ENCODE data around the gene SAYSD1.
A peak's percentile ranks its signal among the peaks of the same experiment; 100 is the strongest.

The SAYSD1 gene

DNA sequence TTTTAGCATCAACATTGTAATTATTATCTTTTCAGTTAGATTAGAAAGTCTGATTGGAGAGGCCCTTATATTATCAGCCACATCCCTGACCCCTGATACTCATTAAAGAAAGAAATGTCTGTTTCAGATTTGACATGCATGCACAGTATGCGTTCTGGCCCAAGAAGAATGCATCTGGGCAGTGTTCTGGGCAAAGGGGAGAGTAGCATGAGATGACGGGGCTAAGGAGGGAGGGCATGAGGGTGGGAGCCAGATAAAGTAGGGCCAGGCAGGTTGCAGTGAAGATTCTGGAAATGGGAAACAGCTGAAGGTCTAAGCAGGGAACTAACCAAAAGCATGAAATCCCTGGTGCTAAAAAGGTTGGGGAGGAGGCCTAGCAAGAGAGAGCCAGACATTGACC, 7.3 kb downstream of the SAYSD1 start:
- DNase-seq = no peak

DNA sequence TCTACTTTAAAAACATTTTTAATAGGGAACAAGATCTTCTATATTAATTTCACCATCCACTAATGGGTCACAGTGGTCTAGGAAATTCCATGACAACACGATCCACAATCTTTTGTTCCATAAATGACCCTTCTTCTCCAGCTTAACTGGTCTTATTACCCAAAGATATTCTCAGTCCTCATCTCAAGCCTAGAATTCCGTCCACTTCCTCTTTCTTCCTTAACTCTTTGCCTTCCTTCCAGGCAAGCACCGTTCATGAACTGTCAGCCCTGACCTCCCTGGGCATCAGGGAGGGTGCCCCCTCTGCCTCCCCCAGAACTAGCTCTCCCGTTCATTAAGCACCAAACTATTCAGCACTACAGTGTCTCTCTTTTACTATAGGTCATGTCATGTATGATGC, 8.0 kb downstream of the SAYSD1 start:
- DNase-seq = no peak

DNA sequence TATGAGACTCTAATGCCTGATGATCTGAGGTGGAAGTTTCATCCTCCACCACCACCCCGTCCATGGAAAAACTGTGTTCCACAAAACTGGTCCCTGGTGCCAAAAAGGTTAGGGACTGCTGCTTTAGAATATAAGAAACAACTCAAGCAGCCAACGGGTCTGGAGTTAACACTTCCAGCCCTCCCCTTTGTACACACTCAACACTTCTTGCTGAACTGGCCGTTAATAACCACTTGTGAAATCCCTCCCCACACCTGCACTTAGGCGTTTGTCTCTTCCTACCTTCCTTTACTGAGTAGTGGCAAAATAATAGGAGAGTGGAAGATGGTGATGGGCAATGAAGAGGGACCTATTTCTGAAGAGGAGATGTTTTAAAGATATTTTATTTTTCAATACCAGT, 10.5 kb downstream of the SAYSD1 start:
- DNase-seq = no peak

DNA sequence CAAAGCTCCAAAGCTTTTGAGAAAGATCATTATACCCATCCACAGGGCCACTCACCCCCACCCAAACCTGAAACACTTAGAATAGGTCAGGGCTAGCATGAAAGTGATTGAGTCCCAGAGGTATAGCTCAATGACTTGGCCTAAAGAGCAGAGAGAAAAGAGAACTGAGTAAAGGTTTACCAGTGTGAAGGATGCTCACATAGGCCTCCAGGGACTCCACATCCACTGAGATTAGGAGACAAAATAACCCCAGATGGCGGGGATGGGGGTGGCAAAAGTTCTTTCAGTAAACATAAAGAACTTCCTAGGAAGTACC, 12.2 kb downstream of the SAYSD1 start:
- DNase-seq = no peak

DNA sequence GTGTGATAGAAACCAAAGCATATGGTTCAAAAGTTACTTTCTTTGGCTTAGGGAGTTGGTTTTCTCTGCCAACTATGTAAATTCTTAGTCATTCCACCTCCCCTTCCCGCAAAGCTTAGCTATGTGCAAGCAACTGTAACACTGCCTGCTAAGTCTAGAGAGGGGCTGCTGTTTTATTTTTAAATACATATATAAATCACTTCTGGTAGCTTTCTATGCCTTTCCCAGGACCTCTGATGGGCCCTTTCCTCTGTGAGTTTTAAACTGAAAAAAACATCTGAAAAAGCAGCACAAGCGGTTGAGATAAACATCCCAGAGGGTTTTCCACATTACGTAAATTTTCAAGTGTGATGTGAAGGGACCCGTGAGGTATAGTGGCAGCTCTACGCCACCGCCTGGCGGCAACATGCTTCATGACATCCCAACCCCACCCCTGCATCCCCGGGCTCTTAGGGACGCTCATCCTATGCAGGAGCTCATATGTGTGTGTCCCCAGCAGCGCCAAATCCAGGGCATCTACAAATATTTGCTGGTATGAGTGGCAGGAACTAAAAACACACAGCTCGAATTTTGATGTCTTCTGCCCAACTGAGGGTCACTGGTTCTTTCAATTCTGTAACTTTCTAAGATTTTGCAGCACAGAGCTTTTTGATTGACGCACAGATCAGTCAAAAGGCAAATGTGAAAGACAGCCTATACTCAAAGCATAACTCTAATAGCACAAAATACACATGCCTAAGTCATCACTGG, 12.7 kb downstream of the SAYSD1 start:
- no peak for DNase-seq

DNA sequence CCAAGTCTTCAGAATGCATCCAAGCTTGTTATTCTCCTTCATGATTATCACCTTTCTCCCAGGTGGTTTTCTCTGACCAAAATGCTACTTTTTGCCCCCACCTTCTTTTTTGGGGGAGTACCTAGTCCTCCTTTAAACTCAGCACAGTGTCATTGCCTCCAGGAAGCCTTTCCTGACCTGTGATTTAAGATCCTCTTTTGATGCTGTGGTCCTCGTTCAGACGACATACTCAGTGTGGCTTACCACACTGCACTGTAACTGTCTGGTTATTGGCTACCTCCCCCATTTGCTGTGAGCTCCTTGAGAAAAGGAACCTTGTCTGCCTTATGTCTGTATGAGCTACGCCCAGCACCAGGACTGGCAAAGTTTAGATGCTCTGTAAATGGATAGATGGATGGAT, 14.6 kb downstream of the SAYSD1 start:
- no peak for DNase-seq

DNA sequence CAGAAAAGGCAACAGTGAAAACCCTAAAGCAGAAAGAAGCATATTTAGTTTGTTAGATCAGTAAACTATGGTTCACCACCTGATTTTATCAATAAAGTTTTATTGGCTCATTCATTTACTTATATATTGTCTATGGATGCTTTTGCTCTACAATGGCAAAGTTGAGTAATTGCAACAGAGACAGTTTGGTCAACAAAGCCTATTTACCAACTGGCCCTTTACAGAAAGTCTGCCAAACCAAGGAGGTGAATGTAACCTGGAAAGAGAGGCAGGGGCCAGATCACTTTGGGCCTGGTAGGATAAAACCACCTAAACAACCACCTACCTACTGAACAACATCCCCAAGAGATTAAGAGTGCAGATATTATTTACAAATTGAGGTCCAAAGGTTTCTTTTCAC, 19.4 kb downstream of the SAYSD1 start:
- no peak for DNase-seq

DNA sequence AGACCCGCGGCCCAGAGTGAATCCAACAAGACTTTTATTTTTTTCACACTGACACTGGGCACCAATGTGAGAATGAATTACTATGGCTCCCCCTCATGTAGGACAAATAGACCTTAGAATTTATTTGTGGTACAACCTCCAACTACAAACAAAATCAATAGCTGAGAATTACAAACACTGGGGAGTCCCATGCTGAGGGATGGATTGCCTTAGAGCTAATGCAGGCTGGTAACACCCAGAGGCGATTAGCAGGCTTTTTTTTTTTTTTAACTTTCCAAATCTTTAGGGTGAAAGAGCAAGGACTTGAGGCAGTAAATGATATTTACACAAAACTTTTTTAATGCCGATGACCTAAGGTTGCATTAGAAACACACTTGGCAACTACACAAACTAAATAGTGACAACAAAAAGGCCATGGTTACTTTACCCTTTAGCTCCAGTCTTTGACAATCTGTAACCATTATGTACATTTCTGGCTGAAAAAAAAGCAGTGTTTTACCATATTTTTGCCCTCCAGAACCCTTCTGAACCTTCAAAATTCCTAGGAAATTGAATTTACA, 21.8 kb downstream of the SAYSD1 start:
- DNase-seq = no peak

DNA sequence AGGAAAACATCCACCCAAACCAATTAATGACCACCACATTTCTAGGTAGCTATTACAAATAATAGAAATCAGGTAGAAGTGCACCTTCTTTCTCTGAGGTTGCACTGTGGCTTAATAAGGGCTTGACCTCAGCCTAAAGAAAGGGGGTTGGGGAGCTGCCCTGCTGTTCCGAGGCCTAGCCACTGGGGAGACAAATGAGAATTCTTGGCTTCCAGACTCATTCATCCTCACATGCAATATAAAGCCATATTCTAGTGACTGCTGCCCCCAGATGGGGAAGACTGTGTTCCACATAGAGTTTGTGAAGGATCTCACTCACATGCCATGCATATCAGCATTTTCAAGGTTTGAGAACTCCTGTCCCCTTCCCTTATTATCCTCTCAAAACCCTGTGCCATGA, 22.9 kb downstream of the SAYSD1 start:
- peak; percentile 39 to 52 for DNase-seq

DNA sequence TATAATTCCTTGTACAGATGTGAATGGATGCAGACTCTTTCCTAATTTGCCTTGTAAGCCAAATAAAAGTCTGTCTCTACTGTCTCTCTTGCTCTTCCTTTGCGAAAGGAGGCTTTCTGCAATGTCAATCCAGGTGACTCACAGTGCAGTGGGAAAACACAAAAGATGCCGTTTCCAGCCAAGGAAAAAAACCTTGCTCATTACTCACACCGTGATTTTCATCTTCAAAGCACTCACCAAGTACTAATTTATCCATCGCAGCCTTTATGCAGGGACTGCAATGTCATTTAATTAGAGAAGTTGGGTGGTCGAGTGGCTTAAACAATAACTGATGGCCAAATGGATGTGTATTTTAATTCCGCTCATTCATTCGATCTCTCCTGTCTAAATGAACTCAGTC, 23.8 kb downstream of the SAYSD1 start:
- DNase-seq = no peak

DNA sequence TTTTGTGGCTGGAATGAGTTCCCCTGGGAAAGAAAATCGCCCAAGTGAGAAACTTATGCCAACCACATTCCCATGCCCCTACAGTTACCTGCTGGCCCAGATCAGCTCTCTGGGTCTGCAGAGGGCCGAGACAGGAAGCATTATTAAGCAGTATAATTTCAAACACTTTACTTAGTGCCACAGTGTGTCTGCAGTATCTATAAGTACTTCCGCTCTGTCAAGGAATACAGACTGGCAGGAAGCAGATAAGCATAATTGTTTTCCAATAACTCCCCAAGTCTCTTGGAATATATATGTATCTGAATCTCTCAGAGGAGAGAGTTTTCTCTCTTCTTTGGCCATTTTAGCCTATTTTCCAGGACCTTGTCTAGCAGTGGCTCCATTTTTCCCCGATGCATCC, 24.9 kb downstream of the SAYSD1 start:
- DNase-seq = no peak

DNA sequence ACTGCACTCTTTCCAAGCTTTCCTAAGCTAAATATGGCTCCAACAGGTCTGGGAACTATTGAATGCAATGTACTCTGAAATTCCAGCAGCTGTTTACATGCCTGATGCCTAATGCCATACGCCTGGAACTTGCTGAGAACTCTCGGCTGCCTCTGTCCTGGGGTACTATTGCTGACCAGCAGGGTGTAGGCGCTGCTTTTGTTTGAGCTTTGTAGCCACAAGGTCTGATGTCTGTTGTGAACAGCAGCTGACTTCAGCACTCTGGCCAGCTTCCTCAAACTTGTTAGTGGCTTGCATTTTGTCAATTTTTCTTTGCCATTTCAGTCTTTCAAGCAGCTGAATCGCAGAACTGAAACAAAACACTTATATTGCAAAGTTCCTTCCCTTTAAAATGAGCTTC, 26.7 kb downstream of the SAYSD1 start:
- DNase-seq = no peak

DNA sequence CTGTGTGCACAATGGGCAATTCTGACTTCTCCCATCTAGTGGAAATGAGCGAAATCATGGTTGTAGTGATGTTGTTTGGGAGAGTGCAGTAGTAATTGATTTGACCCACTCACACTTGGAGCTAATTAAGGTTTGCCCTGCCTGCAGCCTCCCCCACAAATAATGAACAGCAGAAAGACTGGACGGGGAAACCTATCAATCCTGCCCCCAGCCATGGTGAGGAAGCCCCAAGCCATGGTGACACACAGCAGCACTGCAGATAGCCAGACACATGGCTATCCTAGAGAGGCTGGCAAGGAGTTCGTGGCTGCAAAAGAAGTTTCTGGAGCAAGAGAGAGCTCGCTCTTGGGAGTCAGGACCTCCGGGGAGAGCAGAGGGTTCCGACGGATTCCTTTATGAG, 27.8 kb downstream of the SAYSD1 start:
- DNase-seq = no peak

DNA sequence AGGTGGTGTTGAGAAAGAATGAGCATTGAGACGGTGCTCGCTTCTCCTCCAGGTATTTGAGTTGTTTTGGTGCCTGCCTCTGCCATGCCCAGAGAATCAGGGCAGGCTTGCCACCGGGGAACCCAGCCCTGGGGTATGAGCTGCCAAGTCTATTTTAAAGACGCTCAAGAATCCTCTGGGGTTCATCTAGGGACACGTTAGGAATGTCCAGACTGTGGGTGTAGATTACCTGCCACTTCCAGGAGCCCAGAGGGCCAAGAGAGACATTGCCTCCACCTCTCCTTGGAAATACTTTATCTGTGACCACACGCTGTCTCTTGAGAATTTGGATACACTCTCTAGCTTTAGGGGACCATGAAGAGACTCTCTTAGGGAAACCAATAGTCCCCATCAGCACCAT, 28.3 kb downstream of the SAYSD1 start:
- no peak for DNase-seq

DNA sequence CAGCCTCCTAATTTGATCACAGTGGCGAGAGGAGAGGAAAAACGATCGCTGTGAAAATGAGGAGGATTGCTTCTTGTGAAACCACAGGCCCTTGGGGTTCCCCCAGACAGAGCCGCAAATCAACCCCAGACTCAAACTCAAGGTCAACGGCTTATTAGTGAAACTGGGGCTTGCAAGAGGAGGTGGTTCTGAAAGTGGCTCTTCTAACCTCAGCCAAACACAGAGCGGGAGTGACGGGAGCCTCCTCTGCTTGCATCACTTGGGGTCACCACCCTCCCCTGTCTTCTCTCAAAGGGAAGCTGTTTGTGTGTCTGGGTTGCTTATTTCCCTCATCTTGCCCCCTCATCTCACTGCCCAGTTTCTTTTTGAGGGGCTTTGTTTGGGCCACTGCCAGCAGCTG, 28.7 kb downstream of the SAYSD1 start:
- no peak for DNase-seq

DNA sequence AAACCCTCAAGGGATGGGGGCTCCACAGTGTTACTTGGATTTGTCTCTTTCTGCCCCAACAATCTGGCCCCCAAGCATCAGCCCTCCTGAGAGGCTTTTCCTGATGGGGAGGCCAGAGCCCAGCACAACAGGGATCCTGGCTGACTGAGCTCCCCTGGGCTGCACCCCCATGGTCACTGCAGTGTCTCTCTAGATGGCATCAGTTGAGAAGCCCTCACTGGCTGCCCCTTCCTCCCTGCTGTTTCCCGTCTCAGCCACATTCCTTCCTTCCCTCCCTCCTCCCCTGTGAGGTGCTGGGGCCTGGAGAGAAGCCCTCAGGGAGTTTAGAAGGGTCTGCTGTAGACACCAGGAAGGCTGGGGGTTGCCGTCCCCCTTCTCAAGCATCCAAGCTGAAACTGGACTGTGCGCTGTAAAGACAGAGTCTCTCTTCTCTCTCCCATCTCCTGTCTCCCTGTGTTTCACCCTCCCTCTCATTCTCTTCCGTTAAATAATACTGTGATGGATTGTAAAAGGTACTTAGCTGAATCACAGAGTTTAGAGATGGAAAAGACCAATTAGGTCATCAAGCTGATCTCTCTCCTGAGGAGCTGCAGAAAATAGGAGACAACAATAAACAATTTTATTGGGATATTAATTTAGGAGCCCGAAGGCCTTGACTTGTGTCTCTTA, 29.7 kb downstream of the SAYSD1 start:
- no peak for DNase-seq

DNA sequence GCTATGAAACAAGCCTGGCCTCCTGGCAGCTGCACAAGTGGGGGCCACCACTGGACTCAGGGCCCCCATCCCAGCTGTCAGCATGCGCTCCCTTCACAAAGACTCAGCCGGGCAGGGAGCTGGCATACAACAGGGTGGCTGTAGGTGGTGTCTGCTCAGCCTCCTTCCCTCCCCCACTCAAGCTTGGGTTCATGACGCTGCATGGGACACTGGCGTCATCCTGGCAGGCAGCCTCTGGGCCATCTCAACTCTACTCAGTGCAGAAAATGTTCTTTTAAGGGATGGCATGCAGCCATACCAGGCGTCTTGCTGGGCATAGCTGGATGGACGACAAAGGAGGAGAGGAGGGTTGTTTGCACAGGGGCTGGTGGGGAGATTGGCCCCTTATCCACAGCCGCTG, 30.5 kb downstream of the SAYSD1 start:
- DNase-seq = no peak

DNA sequence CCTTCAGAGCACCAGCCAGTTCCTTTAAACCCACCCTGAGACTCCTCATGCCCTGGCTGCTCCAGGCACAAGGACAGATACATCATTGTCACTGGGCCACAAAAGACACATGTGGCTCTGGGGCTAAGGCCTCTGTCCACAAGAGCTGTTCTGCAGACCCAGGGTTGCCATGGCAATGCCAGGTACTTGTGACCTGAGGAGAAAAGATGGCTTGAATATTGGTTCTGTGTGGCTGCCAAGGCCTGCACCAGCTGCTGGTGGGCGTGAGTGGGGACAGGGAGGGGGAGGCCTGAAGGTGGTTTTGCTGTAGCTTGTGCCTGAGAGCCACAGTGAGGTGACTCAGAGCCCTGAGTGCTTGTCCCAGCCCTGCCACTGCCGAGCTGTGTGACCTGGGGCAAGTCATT, 31.8 kb downstream of the SAYSD1 start:
- no peak for DNase-seq

DNA sequence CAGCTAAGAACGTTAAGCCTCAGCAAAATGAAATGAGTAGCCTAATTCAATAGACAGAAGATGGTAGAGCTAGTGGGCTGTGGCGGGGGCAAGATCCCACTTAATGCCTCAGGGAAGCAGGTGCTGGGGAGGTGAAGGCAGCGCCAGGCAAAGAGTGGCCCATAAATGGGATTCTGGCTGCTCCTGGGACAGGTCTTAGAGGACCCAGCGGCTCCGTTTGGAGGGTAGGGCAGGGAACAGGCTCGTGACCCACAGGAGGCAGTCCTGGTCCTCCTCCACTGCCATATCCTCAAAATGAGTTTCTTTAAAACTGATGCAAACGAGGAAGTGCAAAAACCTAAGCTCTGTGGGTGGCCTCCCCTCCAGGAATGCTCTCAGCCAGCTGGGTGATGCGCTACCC, 32.7 kb downstream of the SAYSD1 start:
- DNase-seq = no peak

DNA sequence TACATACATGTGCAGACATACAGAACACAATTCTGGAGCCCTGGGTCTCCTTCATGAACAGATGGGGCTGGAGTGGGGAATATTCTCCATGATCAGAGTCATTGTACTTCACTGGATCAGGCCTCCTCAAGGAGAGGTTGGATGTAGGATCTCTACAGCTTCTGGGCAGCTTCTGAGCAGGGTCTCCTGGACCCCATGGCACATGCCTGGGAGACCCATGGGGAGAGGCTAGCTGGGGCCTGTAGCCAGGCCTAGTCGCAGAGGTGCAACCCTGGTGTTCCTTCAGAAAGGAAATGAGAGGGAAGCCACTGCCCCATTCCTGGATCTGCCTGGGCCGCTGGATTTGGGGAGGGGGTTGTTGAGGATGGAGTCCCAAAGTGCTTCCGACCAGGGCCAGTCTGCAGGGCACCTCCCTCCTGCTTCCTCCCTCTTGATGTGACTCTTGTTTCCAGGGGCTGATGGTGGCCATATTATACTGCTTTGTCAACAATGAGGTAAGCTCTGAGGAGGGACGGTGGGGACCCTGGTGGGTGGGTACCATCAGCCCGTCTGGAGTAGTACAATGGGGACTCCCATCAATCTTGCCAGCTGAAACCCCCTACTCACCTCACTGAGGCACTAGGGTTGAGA, 34.6 kb downstream of the SAYSD1 start:
- DNase-seq = no peak

DNA sequence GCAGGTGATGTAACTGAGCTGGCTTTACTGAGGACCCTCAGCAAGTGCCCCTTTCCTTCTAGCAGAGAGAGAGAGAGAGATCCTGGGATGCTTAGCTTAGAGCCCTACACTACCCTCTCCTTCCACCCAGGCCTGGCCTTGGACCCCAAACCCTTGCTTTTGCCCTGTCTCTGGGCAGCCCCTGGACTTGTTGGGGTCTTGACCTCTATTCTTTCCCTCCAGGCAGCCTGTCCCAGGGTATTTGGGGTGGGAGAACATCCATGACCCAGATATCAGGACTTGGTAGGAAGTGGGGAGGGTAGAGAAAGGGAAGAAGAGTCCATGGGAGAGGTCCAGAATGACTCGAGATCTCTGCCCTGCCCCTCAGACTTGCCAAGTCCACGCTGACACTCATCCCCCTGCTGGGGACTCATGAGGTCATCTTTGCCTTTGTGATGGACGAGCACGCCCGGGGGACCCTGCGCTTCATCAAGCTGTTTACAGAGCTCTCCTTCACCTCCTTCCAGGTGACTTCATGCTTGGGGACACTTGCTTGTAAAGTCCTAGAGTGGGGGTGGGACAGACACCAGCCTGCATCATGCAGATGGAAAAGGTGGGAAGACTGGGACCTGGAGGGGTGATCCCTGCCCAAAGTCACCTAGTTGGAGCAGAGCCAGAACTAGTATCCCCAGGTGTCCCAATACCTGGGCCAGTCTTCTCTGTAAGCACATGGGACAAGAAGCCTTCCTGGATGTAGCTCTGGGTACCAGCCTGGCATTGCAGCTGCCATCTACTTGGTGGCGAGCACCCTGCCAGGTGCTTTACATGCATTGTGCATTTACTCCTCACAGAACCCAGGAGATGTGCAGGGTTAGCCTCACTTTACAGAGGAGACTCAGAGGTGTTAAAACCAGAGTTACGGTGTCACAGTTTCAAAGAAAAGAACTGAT, 35.5 kb downstream of the SAYSD1 start:
- DNase-seq = no peak

DNA sequence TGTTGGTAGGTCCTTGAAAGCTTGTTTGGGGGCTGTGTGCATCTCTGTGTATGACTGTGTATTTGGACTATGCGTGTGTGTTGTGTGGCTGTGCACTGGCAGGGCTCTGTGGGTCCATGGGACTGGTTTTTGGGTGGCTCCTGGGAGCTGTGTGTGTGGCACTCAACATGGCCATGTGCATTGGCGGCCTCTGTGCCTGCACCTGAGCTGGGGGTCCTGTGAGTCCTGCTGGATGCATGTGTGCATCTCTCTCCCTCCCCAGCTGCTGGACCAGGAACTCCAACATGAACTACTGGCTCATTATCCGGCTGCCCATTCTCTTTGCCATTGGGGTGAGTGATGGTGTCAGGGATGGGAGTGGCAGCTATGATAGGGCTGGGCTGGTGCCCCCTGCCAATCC, 36.3 kb downstream of the SAYSD1 start:
- DNase-seq = no peak

Measured in AML-193 (cell line).